Pancreas (tissue), 10 donors: ENCODE measurements around the gene ASH1L. TPM values are rescaled to one million over a fixed set of nuclear protein-coding genes. Genes with fewer than 3 reads are reported as not detected.

Source experiments
- ATAC-seq, 4 donors: fragments of 200-7000 bp; cut with Tn5 transposase; one replicate each; pipeline versions ENCODE4 v1.8.0 to v1.9.1; 2020; ENCODE audit warnings: mild to moderate bottlenecking in 4 of 4, moderate library complexity in 4 of 4
- DNase-seq, 6 donors: peaks; one replicate each; pipeline ENCODE4 v3.0.0-alpha.2; 2020
- FAIRE-seq: peaks from 2 replicates; lab custom pipeline; 2012; peaks lifted over from hg19 to GRCh38; lab: Jason Lieb, UNC
- H3K27ac ChIP-seq, 4 donors: fragments of 200-600 bp; sonication (generic); 1 replicate in 3 of 4; 2 replicates in 1 of 4; pipeline versions ENCODE4 v1.5.0 to v1.8.0; 2020
- H3K27me3 ChIP-seq, 4 donors: fragments of 200-600 bp; one replicate each; pipeline ENCODE4 v1.8.0; 2021
- H3K36me3 ChIP-seq, 3 donors: fragments of 200-600 bp; sonication (generic) in 1 of 3; one replicate each; pipeline versions ENCODE4 v1.5.0 to v1.8.0; 2020 to 2021
- H3K4me1 ChIP-seq, 3 donors: fragments of 200-600 bp; one replicate each; pipeline ENCODE4 v1.8.0; 2021
- H3K4me3 ChIP-seq, 4 donors: fragments of 200-600 bp; sonication (generic) in 2 of 4; one replicate each; pipeline versions ENCODE4 v1.5.0 to v1.8.0; 2020 to 2021
- H3K9me3 ChIP-seq, 4 donors: fragments of 200-600 bp; one replicate each; pipeline ENCODE4 v1.8.0; 2021
- WGBS, 2 donors: extraction: QIAGEN DNeasy Blood & Tissue Kit; methylation state at CpG; one replicate each; pipeline ENCODE4 v1.1.7; 2013; 5-methylcytosine and 5-hydroxymethylcytosine counted together
- intact Hi-C, 3 donors: fragments of 100-400 bp; cut with DNase I; formaldehyde crosslinking; loops; one replicate each; pipeline versions ENCODE4 v1.11.1 to v1.14.2; 2022
- polyA plus RNA-seq, 2 donors: library from polyadenylated mRNA; stranded (reverse); fragments of 200-250 nt; gene quantifications; one replicate each; pipeline ENCODE4 v1.2.3, GENCODE V29; 2013
- total RNA-seq, 6 donors: library from RNA; stranded (reverse); fragmentation: NEBNext Ultra II Directional in 4 of 6; extraction: Animal tissue kit (Norgen Biotek cat#: 25700) in 4 of 6; gene quantifications; one replicate each; pipeline versions ENCODE4 v1.2.1 to v1.2.4, GENCODE V29; 2021 to 2023
- TF ChIP-seq, protein P1 (sequence below), 4 donors: fragments of 200-600 bp; sonication (generic) in 3 of 4; IDR thresholded peaks; one replicate each; pipeline versions ENCODE4 v1.5.0 to v1.8.0; 2021; ENCODE audit warnings: antibody characterized with exemption in 4 of 4
- donor health status: healthy with polysubstance abuse.
- donor health status: DM: no; HTN: no; CAD: no; lungs with moderate emphysema.
- donor health status: DM: no; HTN: no; CAD: no.
- donor health status: control.
- donor health status: control.
- donor health status: Bipolar disorder and iron deficiency.
- donor health status: DM: yes; HTN: yes; CAD: no.
- donor health status: DM: no; HTN: no; CAD: no.
- donor health status: DM: no; HTN: no; CAD: no.
- donor health status: DM: yes; HTN: yes; CAD: no.

The ASH1L gene
- total and polyA plus RNA-seq, 8 donors: 6.2 to 38.6 (median 22.9) TPM

DNA sequence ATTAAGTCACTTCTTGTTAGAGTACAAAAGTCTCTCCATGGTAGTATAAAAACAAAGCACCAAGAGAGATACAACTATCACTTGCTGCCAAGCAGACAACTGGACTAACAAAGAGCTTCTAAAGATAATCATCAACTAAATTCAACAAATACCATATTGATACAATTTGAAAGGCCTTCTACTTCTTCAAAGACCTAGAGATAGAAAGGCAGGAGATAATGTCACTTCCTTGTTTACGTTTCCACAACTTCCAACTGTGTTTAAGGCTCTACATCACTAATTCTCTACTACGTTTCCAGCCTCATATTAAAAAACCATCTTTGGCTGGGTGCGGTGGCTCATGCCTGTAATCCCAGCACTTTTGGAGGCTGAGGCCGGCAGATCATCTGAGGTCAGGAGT, 104.5 kb downstream of the ASH1L start:
- 86 to 88% methylated on average over 4 of the region's 4 CpGs for WGBS, 2 donors

DNA sequence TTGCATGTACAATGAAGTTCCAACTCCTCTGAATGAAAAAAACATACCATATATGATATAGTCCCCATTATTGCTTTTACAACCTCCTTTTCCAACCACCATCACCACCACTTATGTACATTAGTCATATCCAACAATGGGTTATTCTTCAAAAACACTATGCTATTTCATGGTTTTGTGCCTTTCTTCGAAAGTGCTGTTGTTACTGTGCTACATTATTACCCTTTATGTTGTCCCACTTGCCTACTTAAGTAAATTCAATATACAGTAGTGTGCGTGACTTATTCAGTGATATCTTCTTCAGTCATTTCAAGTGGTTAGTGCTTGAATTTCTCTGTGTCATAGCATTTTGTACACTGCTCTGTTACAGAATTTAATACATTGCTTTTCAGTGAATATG, 105.3 kb downstream of the ASH1L start:
- Histone ChIP-seq H3K4me3 (no peak overlapping the region), H3K4me1 (peaks cover 0 to 6% (median 0%) of the 10 kb centered on the region in 3 donors), H3K9me3 (no peaks in the 10 kb centered on the region), H3K27me3 (no peaks in the 10 kb centered on the region), H3K36me3 (no peaks in the 10 kb centered on the region), H3K27ac (no peak overlapping the region)
- no peak for DNase-seq
- ATAC-seq: no peak
- no peak for FAIRE-seq
- WGBS, 2 donors: 96 to 97% methylated on average over 2 of the region's 2 CpGs
- TF ChIP-seq, protein P1, sequence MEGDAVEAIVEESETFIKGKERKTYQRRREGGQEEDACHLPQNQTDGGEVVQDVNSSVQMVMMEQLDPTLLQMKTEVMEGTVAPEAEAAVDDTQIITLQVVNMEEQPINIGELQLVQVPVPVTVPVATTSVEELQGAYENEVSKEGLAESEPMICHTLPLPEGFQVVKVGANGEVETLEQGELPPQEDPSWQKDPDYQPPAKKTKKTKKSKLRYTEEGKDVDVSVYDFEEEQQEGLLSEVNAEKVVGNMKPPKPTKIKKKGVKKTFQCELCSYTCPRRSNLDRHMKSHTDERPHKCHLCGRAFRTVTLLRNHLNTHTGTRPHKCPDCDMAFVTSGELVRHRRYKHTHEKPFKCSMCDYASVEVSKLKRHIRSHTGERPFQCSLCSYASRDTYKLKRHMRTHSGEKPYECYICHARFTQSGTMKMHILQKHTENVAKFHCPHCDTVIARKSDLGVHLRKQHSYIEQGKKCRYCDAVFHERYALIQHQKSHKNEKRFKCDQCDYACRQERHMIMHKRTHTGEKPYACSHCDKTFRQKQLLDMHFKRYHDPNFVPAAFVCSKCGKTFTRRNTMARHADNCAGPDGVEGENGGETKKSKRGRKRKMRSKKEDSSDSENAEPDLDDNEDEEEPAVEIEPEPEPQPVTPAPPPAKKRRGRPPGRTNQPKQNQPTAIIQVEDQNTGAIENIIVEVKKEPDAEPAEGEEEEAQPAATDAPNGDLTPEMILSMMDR (IDR thresholded peaks at IDR 0.05): no peak
- intact Hi-C loops: no loop called here

More for the DNA sequence above, 104.5 kb downstream of the ASH1L start:
- intact Hi-C loops: no loop called here
- no peak for ATAC-seq
- Histone ChIP-seq H3K9me3 (no peaks in the 10 kb centered on the region), H3K4me3 (no peak overlapping the region), H3K4me1 (peaks cover 0 to 6% (median 0%) of the 10 kb centered on the region in 3 donors), H3K36me3 (no peaks in the 10 kb centered on the region), H3K27ac (no peak overlapping the region), H3K27me3 (no peaks in the 10 kb centered on the region)
- FAIRE-seq: no peak
- TF ChIP-seq, protein P1 (IDR thresholded peaks at IDR 0.05): no peak
- no peak for DNase-seq

DNA sequence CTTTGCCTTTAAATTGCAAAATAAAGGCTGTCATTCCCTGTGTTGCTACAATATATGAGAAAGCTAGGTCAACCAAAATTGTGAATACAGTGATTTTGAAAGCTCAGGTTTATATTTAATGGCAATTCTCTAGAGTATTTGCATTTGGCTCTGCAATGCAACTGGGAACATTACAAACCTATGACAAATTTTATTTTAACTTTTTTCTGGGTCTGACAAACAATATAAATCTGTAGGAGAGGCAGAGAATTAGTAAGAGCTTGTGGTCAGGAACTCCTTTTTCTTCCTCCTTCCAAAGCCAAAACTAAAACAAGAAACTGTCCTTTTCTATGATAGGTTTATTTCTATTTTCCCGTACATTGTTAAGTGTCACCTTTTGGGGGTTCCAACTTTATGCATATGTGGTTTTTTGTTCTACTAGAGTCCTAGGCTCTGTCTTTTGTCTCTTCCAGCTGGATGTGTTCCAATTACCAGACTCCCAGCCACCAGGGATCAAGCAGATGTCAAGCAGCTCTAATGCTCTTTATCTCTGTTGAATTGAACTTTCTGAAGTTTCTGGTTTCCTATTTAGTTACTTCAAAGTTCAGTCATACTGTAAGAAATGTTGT, 106.9 kb downstream of the ASH1L start:
- DNase-seq: no peak
- H3K27ac ChIP-seq: peak overlapping the region in 2 of 4 donors; percentile 7 to 9
- H3K9me3 ChIP-seq: no peaks in the 10 kb centered on the region
- no peak for ATAC-seq
- 57 to 75% methylated on average over 1 of the region's 1 CpG for WGBS, 2 donors
- no peak overlapping the region for H3K4me3 ChIP-seq
- no peaks in the 10 kb centered on the region for H3K27me3 ChIP-seq
- TF ChIP-seq, protein P1 (IDR thresholded peaks at IDR 0.05): no peak
- H3K36me3 ChIP-seq: no peaks in the 10 kb centered on the region
- peaks cover 0 to 6% (median 0%) of the 10 kb centered on the region in 3 donors for H3K4me1 ChIP-seq
- no peak for FAIRE-seq
- intact Hi-C loops: no loop called here

DNA sequence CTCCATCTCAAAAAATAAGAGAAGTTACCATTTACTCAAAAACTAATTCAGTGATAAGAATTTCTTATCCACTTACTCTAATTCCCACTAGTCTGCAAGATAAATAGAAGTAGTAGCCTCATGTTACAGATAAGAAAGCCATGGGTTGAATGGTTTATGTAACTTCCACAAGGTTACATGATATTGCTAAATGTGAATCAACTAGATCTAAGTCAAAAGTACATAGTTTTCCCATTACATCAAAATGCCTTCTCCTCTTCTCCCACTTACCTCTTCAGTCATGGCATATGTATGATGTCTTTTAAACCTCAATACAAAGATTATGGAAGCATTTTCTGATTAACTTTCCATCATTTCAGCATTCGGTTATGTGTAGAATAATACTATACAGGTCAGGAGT, 108.5 kb downstream of the ASH1L start:
- H3K27ac ChIP-seq: no peak overlapping the region
- FAIRE-seq (no peak), DNase-seq (no peak), ATAC-seq (no peak)
- H3K36me3 ChIP-seq: no peaks in the 10 kb centered on the region
- H3K4me1 ChIP-seq: peaks cover 0 to 6% (median 0%) of the 10 kb centered on the region in 3 donors
- TF ChIP-seq, protein P1 (IDR thresholded peaks at IDR 0.05): no peak
- no peaks in the 10 kb centered on the region for H3K9me3 ChIP-seq
- no peak overlapping the region for H3K4me3 ChIP-seq
- WGBS, 2 donors: 87 to 92% methylated on average over 1 of the region's 1 CpG
- no peaks in the 10 kb centered on the region for H3K27me3 ChIP-seq
- intact Hi-C loops: no loop called here

DNA sequence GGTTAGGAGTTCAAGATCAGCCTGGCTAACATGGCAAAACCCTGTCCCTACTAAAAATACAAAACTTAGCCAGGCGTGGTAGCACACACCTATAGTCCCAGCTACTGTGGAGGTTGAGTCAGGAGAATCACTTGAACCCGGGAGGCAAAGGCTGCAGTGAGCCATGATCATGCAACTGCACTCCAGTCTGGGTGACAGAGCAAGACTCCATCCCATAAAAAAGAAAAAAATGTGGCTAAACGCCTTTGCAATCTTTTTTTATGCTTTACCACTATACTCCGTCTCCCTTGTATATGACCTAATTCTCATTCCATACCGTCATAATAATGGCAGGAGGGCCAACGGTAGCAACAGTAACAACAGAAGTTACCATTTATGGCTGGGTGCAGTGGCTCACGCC, 109.5 kb downstream of the ASH1L start:
- no peak for DNase-seq
- peaks cover 0 to 6% (median 0%) of the 10 kb centered on the region in 3 donors for H3K4me1 ChIP-seq
- no peaks in the 10 kb centered on the region for H3K27me3 ChIP-seq
- intact Hi-C loops: no loop called here
- no peaks in the 10 kb centered on the region for H3K9me3 ChIP-seq
- WGBS, 2 donors: 95 to 98% methylated on average over 7 of the region's 7 CpGs
- ATAC-seq: no peak
- H3K4me3 ChIP-seq: no peak overlapping the region
- no peak for FAIRE-seq
- no peak overlapping the region for H3K27ac ChIP-seq
- TF ChIP-seq, protein P1 (IDR thresholded peaks at IDR 0.05): no peak
- H3K36me3 ChIP-seq: no peaks in the 10 kb centered on the region
